GM19035 (cell line): ENCODE measurements around the gene SGCD.

ENCODE experiments used
- ATAC-seq: cut with Tn5 transposase; IDR thresholded peaks from one replicate; pipeline ENCODE4 v1.9.1; 2021; ENCODE audit not compliant: unreplicated experiment

SGCD gene

GRCh38 chr5:156451505-156451904 lies 124.5 kb downstream of the SGCD start:
- ATAC-seq, result no peak

- ATAC-seq, result peak; percentile 70
These were observed 129.9 kb downstream of the SGCD start for GRCh38 chr5:156456857-156457256.

- no peak for ATAC-seq
These were observed 132.9 kb downstream of the SGCD start for GRCh38 chr5:156459812-156460385.

GRCh38 chr5:156460471-156460870 lies 133.5 kb downstream of the SGCD start:
- no peak for ATAC-seq

- ATAC-seq, result no peak
These were observed 139.9 kb downstream of the SGCD start for GRCh38 chr5:156466871-156467270.

GRCh38 chr5:156469636-156470035 lies 142.7 kb downstream of the SGCD start:
- no peak for ATAC-seq

GRCh38 chr5:156471893-156472292 lies 144.9 kb downstream of the SGCD start:
- ATAC-seq, result no peak

GRCh38 chr5:156473269-156473908 lies 146.4 kb downstream of the SGCD start:
- no peak for ATAC-seq

- ATAC-seq, result no peak
These were observed 147.3 kb downstream of the SGCD start for GRCh38 chr5:156474251-156474650.

GRCh38 chr5:156475182-156476157 lies 148.5 kb downstream of the SGCD start:
- ATAC-seq, result no peak

GRCh38 chr5:156476158-156476551 lies 149.2 kb downstream of the SGCD start:
- ATAC-seq, result no peak

GRCh38 chr5:156476678-156477077 lies 149.7 kb downstream of the SGCD start:
- ATAC-seq, result no peak

- no peak for ATAC-seq
These were observed 150.2 kb downstream of the SGCD start for GRCh38 chr5:156477196-156477595.

- no peak for ATAC-seq
These were observed 152.9 kb downstream of the SGCD start for GRCh38 chr5:156479849-156480248.

- no peak for ATAC-seq
These were observed 154.8 kb downstream of the SGCD start for GRCh38 chr5:156481741-156482140.

GRCh38 chr5:156482818-156483217 lies 155.9 kb downstream of the SGCD start:
- ATAC-seq, result no peak

GRCh38 chr5:156486394-156487238 lies 159.7 kb downstream of the SGCD start:
- no peak for ATAC-seq

- ATAC-seq, result no peak
These were observed 164.8 kb downstream of the SGCD start for GRCh38 chr5:156491766-156492165.

- no peak for ATAC-seq
These were observed 169.3 kb downstream of the SGCD start for GRCh38 chr5:156496291-156496690.

- no peak for ATAC-seq
These were observed 170.8 kb downstream of the SGCD start for GRCh38 chr5:156497804-156498208.
